ENCODE data around the gene CTNNA2.

- no peak for TF ChIP-seq EP300 (IDR thresholded peaks at IDR 0.05)
- no peak for TF ChIP-seq POLR2AphosphoS5 (IDR thresholded peaks at IDR 0.05)
Observed at GRCh38 chr2:80475970-80476369, 963.1 kb downstream of the CTNNA2 start.
